ENCODE data around the gene MED4.

MED4 gene

DNA sequence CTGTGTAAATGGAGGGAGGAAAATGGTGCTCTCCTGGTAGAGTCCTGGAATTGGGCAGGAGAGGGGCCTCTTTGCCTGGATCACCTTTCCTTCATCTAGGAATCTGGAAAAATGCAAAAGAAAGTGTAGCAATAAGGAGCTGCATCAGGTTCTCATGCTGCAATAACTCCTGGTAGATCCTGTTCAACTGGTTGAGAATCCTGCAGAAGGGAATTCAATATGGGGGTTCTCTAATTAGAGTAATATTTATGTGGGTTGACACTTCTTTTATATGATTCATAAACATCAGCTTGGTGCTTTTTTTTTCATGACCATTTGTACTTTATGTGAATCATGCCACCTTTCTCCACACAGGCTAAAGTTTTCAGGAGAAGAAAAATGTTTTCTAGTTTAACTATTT, 66.8 kb downstream of the MED4 start:
- DNase-seq = no peak

Measured in GOT3 (cell line).